GM13976 (cell line): ENCODE data around the gene CYP4F8.
"Not testable (repeated sequence)": the region's sequence is repeated elsewhere in the genome, so short reads cannot be mapped to it uniquely, and the experiment has no call there.

Source experiments
- DNase-seq: peaks from one replicate; pipeline ENCODE4 v3.0.0; 2012; ENCODE audit warnings: low spot score
- in situ Hi-C: fragments of 300-500 bp; cut with MboI; formaldehyde crosslinking; loops from one replicate; pipeline ENCODE4 v1.12.0; 2022; ENCODE audit warnings: low sequenced_read_pairs, mixed read lengths, inconsistent platforms; ENCODE audit not compliant: unreplicated experiment
- TF ChIP-seq, protein P1 (sequence below): IDR thresholded peaks from 2 replicates; pipeline ENCODE4 v1.5.1; 2012; ENCODE audit warnings: borderline replicate concordance, mild to moderate bottlenecking; ENCODE audit not compliant: insufficient read depth; ENCODE audit errors: extremely low read depth, missing control alignments, control extremely low read depth

The CYP4F8 gene

DNA sequence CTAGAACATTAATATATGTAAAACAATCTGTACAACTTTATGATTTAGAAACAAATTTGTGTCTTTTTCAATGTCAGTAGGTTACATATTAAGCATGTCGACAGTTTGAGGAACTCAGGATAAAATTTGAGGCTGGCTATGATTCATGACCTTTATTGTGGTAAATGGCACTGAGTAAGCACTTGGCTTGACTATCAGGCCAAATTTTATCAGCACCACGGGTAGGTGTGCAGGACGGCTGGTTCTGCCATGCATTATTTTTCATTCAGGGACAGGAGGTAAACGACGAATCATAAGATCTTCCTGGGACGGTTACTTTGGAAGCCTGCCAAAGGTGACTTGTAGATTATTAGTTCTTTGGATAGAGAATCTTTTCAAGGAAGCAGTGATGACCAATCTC, 19.9 kb upstream of the CYP4F8 start:
- in situ Hi-C loops = no loop called here
- TF ChIP-seq, protein P1, sequence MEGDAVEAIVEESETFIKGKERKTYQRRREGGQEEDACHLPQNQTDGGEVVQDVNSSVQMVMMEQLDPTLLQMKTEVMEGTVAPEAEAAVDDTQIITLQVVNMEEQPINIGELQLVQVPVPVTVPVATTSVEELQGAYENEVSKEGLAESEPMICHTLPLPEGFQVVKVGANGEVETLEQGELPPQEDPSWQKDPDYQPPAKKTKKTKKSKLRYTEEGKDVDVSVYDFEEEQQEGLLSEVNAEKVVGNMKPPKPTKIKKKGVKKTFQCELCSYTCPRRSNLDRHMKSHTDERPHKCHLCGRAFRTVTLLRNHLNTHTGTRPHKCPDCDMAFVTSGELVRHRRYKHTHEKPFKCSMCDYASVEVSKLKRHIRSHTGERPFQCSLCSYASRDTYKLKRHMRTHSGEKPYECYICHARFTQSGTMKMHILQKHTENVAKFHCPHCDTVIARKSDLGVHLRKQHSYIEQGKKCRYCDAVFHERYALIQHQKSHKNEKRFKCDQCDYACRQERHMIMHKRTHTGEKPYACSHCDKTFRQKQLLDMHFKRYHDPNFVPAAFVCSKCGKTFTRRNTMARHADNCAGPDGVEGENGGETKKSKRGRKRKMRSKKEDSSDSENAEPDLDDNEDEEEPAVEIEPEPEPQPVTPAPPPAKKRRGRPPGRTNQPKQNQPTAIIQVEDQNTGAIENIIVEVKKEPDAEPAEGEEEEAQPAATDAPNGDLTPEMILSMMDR = no peak
- no peak for DNase-seq

DNA sequence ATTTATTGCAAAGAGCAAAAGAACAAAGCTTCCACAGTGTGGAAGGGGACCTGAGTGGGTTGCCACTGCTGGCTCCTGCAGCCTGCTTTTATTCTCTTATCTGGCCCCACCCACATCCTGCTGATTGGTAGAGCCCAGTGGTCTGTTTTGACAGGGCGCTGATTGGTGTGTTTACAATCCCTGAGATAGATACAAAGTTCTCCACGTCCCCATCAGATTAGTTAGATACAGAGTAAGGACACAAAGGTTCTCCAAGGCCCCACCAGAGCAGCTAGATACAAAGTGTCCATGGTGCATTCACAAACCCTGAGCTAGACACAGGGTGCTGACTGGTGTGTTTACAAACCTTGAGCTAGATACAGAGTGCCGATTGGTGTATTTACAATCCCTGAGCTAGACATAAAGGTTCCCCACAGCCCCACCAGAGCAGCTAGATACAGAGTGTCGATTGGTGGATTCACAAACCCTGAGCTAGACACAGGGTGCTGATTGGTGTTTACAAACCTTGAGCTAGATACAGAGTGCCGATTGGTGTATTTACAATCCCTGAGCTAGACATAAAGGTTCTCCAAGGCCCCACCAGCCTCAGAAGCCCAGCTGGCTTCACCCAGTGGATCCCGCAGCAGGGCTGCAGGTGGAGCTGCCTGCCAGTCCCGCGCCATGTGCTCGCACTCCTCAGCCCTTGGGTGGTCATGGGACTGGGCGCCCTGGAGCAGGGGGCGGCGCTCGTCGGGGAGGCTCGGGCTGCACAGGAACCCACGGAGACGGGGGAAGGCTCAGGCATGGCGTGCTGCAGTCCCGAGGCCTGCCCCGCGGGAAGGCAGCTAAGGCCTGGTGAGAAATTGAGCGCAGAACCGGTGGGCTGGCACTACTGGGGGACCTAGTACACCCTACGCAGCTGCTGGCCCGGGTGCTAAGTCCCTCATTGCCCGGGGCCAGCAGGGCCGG, 6.8 kb upstream of the CYP4F8 start:
- in situ Hi-C loops, DNase-seq: not testable (repeated sequence)

DNA sequence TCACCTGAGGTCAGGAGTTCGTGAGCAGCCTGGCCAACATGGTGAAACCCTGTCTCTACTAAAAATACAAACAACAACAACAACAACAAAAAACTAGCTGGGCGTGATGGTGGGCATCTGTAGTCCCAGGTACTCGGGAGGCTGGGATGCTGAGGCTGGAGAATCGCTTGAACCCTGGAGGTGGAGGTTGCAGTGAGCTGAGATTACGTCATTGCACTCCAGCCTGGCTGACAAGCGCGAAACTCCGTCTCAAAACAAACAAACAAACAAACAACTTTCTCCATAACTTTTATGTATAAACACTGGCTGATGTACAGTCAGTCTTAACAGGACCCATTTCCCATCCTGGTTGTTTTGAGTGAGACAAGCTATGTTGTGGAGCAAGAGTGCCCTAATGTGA, 5.8 kb upstream of the CYP4F8 start:
- in situ Hi-C loops = no loop called here
- no peak for DNase-seq
- TF ChIP-seq, protein P1 = no peak

DNA sequence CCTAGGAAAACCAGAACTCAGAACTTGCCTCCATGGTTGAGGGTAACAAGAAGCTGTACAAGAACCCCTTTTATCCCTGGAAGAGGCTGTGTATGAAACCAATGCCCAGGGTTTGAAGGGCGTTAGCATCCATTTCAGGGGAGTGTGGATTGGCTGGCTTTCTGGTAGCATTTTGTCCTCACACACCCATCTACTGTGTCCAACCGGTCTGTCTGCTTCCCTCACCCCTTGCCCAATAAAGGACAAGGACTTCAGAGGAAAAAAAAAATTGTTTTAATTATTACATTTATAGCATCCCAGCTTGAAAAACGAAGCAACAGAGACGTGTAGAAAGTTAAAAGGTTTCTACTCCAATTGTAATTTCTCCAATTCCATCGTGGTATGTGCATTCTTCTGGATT, 2.7 kb upstream of the CYP4F8 start:
- TF ChIP-seq, protein P1 = no peak
- in situ Hi-C loops = no loop called here
- DNase-seq = no peak

DNA sequence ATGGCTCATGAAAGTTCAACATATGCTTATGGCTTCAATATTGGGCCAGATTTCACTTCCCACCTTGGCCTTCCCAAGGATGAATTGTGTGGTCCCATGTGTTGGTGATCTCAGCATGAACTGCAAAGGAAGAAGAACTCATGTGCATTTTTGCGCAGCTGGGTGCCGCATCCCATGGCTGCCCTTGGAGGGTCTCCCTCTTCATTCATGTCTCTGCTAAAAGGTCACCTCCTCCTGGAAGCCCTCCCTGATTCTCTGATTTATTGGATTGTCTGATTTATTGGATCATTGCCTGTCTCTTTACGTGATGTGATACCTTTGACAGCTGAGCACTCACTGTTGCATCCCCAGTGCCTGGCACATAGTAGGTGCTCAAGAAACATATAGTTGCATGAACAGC, 1.7 kb upstream of the CYP4F8 start:
- in situ Hi-C loops = no loop called here
- DNase-seq = no peak
- TF ChIP-seq, protein P1 = no peak

DNA sequence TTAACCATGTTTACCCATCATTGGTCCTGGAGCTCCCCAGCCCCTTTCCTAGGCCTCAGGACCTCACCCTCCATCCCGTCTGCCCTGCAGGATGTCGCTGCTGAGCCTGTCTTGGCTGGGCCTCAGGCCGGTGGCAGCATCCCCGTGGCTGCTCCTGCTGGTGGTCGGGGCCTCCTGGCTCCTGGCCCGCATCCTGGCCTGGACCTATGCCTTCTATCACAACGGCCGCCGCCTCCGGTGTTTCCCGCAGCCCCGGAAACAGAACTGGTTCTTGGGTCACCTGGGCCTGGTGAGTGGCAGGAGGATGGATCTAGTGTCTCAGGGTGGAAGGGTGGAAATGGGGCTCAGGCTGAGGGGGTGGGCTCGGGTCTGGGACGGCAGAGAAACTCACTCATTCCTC, 508 bp downstream of the CYP4F8 start:
- DNase-seq = no peak
- TF ChIP-seq, protein P1 = no peak
- in situ Hi-C loops = no loop called here

DNA sequence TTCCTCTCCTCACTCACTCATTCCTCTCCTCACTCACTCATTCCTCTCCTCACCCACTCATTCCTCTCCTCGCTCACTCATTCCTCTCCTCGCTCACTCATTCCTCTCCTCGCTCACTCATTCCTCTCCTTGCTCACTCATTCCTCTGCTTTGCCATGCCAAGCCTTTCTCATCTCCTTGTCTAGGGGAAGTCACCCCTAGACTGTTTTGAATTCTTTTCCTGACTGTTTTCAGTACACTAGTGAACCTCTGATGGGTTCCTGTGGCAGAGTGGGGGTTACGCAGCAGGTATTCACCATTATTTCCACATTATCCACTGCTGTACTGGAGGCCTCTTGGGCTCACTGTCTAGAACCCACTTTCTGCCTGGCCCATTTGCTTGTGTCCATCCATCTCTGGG, 1.2 kb downstream of the CYP4F8 start:
- in situ Hi-C loops = no loop called here
- TF ChIP-seq, protein P1 = no peak
- DNase-seq = no peak
